Measurements from ENCODE around the gene ITPR2.
"Not testable (repeated sequence)": the region's sequence is repeated elsewhere in the genome, so short reads cannot be mapped to it uniquely, and the experiment has no call there.

The ITPR2 gene

GRCh38 chr12:26769611-26770010, 63.4 kb downstream of the ITPR2 start:
- Mint-ChIP-seq H3K9me3 (no peaks in the 10 kb centered on the region), H3K4me3 (no peak overlapping the region), H3K4me1 (peaks cover 27% of the 10 kb centered on the region), H3K27ac (no peak overlapping the region), H3K27me3 (no peaks in the 10 kb centered on the region), H3K36me3 (peaks cover 26% of the 10 kb centered on the region)

- Mint-ChIP-seq H3K4me3 (no peak overlapping the region), H3K4me1 (peaks cover 27% of the 10 kb centered on the region), H3K9me3 (no peaks in the 10 kb centered on the region), H3K27me3 (no peaks in the 10 kb centered on the region), H3K36me3 (peaks cover 31% of the 10 kb centered on the region), H3K27ac (no peak overlapping the region)
Observed at GRCh38 chr12:26768611-26769603, 64.1 kb downstream of the ITPR2 start.

GRCh38 chr12:26767865-26768264, 65.1 kb downstream of the ITPR2 start:
- H3K4me1 Mint-ChIP-seq = peaks cover 21% of the 10 kb centered on the region
- no peaks in the 10 kb centered on the region for H3K9me3 Mint-ChIP-seq
- H3K4me3 Mint-ChIP-seq = no peak overlapping the region
- peaks cover 28% of the 10 kb centered on the region for H3K36me3 Mint-ChIP-seq
- H3K27ac Mint-ChIP-seq = no peak overlapping the region
- no peaks in the 10 kb centered on the region for H3K27me3 Mint-ChIP-seq

- H3K36me3 Mint-ChIP-seq = peaks cover 28% of the 10 kb centered on the region
- H3K4me1 Mint-ChIP-seq = peaks cover 18% of the 10 kb centered on the region
Observed at GRCh38 chr12:26767116-26767515, 65.9 kb downstream of the ITPR2 start.

GRCh38 chr12:26762186-26762585, 70.8 kb downstream of the ITPR2 start:
- Mint-ChIP-seq H3K4me3 (no peak overlapping the region), H3K4me1 (no peaks in the 10 kb centered on the region), H3K9me3 (no peaks in the 10 kb centered on the region), H3K27ac (no peak overlapping the region), H3K27me3 (no peaks in the 10 kb centered on the region), H3K36me3 (peaks cover 33% of the 10 kb centered on the region)

More at GRCh38 chr12:26767116-26767515, 65.9 kb downstream of the ITPR2 start:
- Mint-ChIP-seq H3K4me3 (no peak overlapping the region), H3K27ac (no peak overlapping the region), H3K9me3 (no peaks in the 10 kb centered on the region), H3K27me3 (no peaks in the 10 kb centered on the region)

- H3K27me3 Mint-ChIP-seq = no peaks in the 10 kb centered on the region
- no peaks in the 10 kb centered on the region for H3K9me3 Mint-ChIP-seq
- no peak overlapping the region for H3K4me3 Mint-ChIP-seq
- H3K36me3 Mint-ChIP-seq = peaks cover 30% of the 10 kb centered on the region
- H3K27ac Mint-ChIP-seq = no peak overlapping the region
- no peaks in the 10 kb centered on the region for H3K4me1 Mint-ChIP-seq
Observed at GRCh38 chr12:26761775-26762174, 71.2 kb downstream of the ITPR2 start.

GRCh38 chr12:26760657-26761293, 72.2 kb downstream of the ITPR2 start:
- no peak overlapping the region for H3K27ac Mint-ChIP-seq
- no peaks in the 10 kb centered on the region for H3K27me3 Mint-ChIP-seq
- peaks cover 32% of the 10 kb centered on the region for H3K36me3 Mint-ChIP-seq
- no peaks in the 10 kb centered on the region for H3K9me3 Mint-ChIP-seq
- H3K4me1 Mint-ChIP-seq = no peaks in the 10 kb centered on the region
- H3K4me3 Mint-ChIP-seq = no peak overlapping the region

GRCh38 chr12:26755362-26755761, 77.6 kb downstream of the ITPR2 start:
- Mint-ChIP-seq H3K4me1 (peaks cover 22% of the 10 kb centered on the region), H3K36me3 (peaks cover 23% of the 10 kb centered on the region)
- not testable (repeated sequence) for H3K4me3 Mint-ChIP-seq, H3K27ac Mint-ChIP-seq, H3K9me3 Mint-ChIP-seq, H3K27me3 Mint-ChIP-seq

GRCh38 chr12:26754148-26754547, 78.8 kb downstream of the ITPR2 start:
- peaks cover 23% of the 10 kb centered on the region for H3K36me3 Mint-ChIP-seq
- H3K27ac Mint-ChIP-seq = no peak overlapping the region
- peaks cover 34% of the 10 kb centered on the region for H3K4me1 Mint-ChIP-seq
- H3K9me3 Mint-ChIP-seq = peaks cover 6% of the 10 kb centered on the region
- no peak overlapping the region for H3K4me3 Mint-ChIP-seq
- no peaks in the 10 kb centered on the region for H3K27me3 Mint-ChIP-seq

- H3K4me1 Mint-ChIP-seq = peaks cover 61% of the 10 kb centered on the region
- H3K36me3 Mint-ChIP-seq = peaks cover 15% of the 10 kb centered on the region
- no peak overlapping the region for H3K27ac Mint-ChIP-seq
- no peaks in the 10 kb centered on the region for H3K27me3 Mint-ChIP-seq
- H3K4me3 Mint-ChIP-seq = no peak overlapping the region
- peaks cover 6% of the 10 kb centered on the region for H3K9me3 Mint-ChIP-seq
Observed at GRCh38 chr12:26751179-26751578, 81.8 kb downstream of the ITPR2 start.

- Mint-ChIP-seq H3K4me3 (peak overlapping the region; percentile 34), H3K36me3 (peaks cover 12% of the 10 kb centered on the region), H3K4me1 (peaks cover 66% of the 10 kb centered on the region), H3K27ac (peak overlapping the region; percentile 9), H3K9me3 (peaks cover 6% of the 10 kb centered on the region), H3K27me3 (no peaks in the 10 kb centered on the region)
Observed at GRCh38 chr12:26750531-26751175, 82.3 kb downstream of the ITPR2 start.

GRCh38 chr12:26749781-26750180, 83.2 kb downstream of the ITPR2 start:
- Mint-ChIP-seq H3K4me1 (peaks cover 66% of the 10 kb centered on the region), H3K9me3 (peaks cover 6% of the 10 kb centered on the region), H3K27me3 (no peaks in the 10 kb centered on the region), H3K4me3 (no peak overlapping the region), H3K27ac (peak overlapping the region; percentile 63), H3K36me3 (peaks cover 11% of the 10 kb centered on the region)

GRCh38 chr12:26748741-26749431, 84.1 kb downstream of the ITPR2 start:
- peak overlapping the region; percentile 91 for H3K27ac Mint-ChIP-seq
- peaks cover 8% of the 10 kb centered on the region for H3K36me3 Mint-ChIP-seq
- peaks cover 68% of the 10 kb centered on the region for H3K4me1 Mint-ChIP-seq
- H3K9me3 Mint-ChIP-seq = peaks cover 6% of the 10 kb centered on the region
- H3K27me3 Mint-ChIP-seq = no peaks in the 10 kb centered on the region
- H3K4me3 Mint-ChIP-seq = peak overlapping the region; percentile 59

GRCh38 chr12:26748412-26748740, 84.6 kb downstream of the ITPR2 start:
- Mint-ChIP-seq H3K27me3 (no peaks in the 10 kb centered on the region), H3K36me3 (peaks cover 4% of the 10 kb centered on the region), H3K4me1 (peaks cover 65% of the 10 kb centered on the region), H3K4me3 (peak overlapping the region; percentile 59), H3K9me3 (peaks cover 2% of the 10 kb centered on the region), H3K27ac (peak overlapping the region; percentile 91)

GRCh38 chr12:26746121-26746714, 86.8 kb downstream of the ITPR2 start:
- Mint-ChIP-seq H3K27ac (no peak overlapping the region), H3K9me3 (no peaks in the 10 kb centered on the region), H3K27me3 (no peaks in the 10 kb centered on the region), H3K4me1 (peaks cover 64% of the 10 kb centered on the region), H3K36me3 (peaks cover 10% of the 10 kb centered on the region), H3K4me3 (no peak overlapping the region)

All from activated naive CD4-positive, alpha-beta T cell treated with anti-CD3 and anti-CD28 coated beads, Interleukin-2, amount 50 U/mL, for 24 hours (primary cell).